ENCODE data around the gene SLX4IP. TPM values are rescaled to one million over a fixed set of nuclear protein-coding genes. Genes with fewer than 3 reads are reported as not detected.

Gene SLX4IP
- total RNA-seq, 1 experiment from 2014 or later, result 11.1 TPM

DNA sequence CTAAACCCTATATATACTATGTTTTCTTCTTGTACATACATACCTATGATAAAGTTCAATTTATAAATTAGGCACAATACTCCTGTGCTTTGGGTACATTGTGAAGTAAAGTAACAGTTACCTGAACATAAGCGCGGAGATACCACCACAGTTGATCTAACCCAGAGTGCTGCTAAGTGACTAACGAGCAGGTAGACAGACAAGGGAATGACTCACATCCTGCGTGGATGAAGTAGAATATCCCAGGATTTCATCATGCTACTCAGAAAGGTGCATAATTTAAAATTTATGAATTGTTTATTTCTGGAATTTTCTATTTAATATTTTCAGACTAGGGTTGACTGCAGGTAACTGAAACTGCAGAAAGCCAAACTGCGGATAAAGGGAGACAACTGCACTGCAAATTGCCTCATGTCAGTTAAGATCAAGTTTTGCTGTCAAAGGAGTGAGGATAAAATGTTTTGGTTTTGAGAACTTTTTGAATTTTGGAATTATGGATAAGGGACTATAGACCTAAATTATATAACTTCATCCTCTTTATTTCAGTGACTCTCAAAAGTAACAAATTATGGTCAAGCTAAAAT, 15.5 kb upstream of the SLX4IP start:
- H3K27me3 ChIP-seq (ENCODE audit: insufficient read depth, low read length), result no peaks in the 10 kb centered on the region
- peak overlapping the region in 1 of 2 experiments; percentile 1; a peak in 1 of 4 replicates for H3K4me3 ChIP-seq (replicated peaks in 1 of 2; ENCODE audit: low read depth in 1 of 2, low read length in 2 of 2)
- ChIA-PET RAD21 (ENCODE audit: low non-redundant PET in 1 of 2, low total read pairs in 2 of 2, uncharacterized antibody in 2 of 2, unreplicated experiment in 2 of 2) (no interaction called here), POLR2A (no interaction called here), CTCF (no interaction called here)
- 0 out of 2 replicates have a peak, but pooled peaks cover 2% of the 10 kb centered on the region for H4K20me1 ChIP-seq (ENCODE audit: insufficient read depth)
- ATAC-seq (peak; percentile 85), DNase-seq (ENCODE audit: low read depth, low spot score) (peak; percentile 76)
- H3K9me2 ChIP-seq (ENCODE audit: insufficient read depth), result no peaks in the 10 kb centered on the region
- intact Hi-C loops (cut with micrococcal nuclease), result no loop called here
- peak overlapping the region; percentile 42 for H3K4me2 ChIP-seq (ENCODE audit: low read length)
- peak overlapping the region; percentile 11; the same call in 1 of the 2 replicates for H3K9ac ChIP-seq (ENCODE audit: low read length)
- BruUV-seq (replicated peaks), result no TSS peak
- H2AFZ ChIP-seq (ENCODE audit: low read depth, low read length, poor library complexity, severe bottlenecking), result no peak overlapping the region
- peaks cover 96% of the 10 kb centered on the region for H3K79me2 ChIP-seq (ENCODE audit: insufficient read depth, low read length)
- peaks cover 0 to 2% of the 10 kb centered on the region in 2 experiments; a peak in 2 of 4 replicates for H3K36me3 ChIP-seq (ENCODE audit: control insufficient read depth in 1 of 2, insufficient read depth in 2 of 2, low read length in 2 of 2)
- H3K4me1 ChIP-seq (ENCODE audit: control insufficient read depth in 1 of 2, insufficient read depth in 2 of 2, low read length in 2 of 2), result peaks cover 28 to 39% of the 10 kb centered on the region in 2 experiments
- H3K27ac ChIP-seq (ENCODE audit: low read depth, low read length), result peak overlapping the region; percentile 47; the same call in 1 of the 2 replicates
- no peaks in the 10 kb centered on the region for H3K9me3 ChIP-seq (ENCODE audit: control insufficient read depth in 1 of 2, insufficient read depth in 1 of 2, low read depth in 1 of 2, low read length in 2 of 2)
- TF ChIP-seq, protein P1, sequence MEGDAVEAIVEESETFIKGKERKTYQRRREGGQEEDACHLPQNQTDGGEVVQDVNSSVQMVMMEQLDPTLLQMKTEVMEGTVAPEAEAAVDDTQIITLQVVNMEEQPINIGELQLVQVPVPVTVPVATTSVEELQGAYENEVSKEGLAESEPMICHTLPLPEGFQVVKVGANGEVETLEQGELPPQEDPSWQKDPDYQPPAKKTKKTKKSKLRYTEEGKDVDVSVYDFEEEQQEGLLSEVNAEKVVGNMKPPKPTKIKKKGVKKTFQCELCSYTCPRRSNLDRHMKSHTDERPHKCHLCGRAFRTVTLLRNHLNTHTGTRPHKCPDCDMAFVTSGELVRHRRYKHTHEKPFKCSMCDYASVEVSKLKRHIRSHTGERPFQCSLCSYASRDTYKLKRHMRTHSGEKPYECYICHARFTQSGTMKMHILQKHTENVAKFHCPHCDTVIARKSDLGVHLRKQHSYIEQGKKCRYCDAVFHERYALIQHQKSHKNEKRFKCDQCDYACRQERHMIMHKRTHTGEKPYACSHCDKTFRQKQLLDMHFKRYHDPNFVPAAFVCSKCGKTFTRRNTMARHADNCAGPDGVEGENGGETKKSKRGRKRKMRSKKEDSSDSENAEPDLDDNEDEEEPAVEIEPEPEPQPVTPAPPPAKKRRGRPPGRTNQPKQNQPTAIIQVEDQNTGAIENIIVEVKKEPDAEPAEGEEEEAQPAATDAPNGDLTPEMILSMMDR (IDR thresholded peaks at IDR 0.05 in 2 of 3, conservative IDR thresholded peaks at IDR 0.05 in 1 of 3; ENCODE audit: borderline replicate concordance in 1 of 3, insufficient read depth in 1 of 3, low read depth in 2 of 3, low read length in 2 of 3), result no peak
- TF ChIP-seq EZH2phosphoT487 (IDR thresholded peaks at IDR 0.05; ENCODE audit: borderline replicate concordance), result no peak
- TF ChIP-seq EGR1 (IDR thresholded peaks at IDR 0.05; ENCODE audit: low read depth), result no peak
- peak; percentile 87 for TF ChIP-seq FOSL1 (IDR thresholded peaks at IDR 0.05; ENCODE audit: low read depth)
- no peak for TF ChIP-seq POLR2A (IDR thresholded peaks at IDR 0.05; ENCODE audit: borderline replicate concordance, extremely low read depth, insufficient read depth, insufficient read length)
- peak; percentile 66 for TF ChIP-seq POLR2AphosphoS5 (IDR thresholded peaks at IDR 0.05; ENCODE audit: low read depth, low read length)
- TF ChIP-seq SRF (IDR thresholded peaks at IDR 0.05; ENCODE audit: low read depth), result peak; percentile 18; the same call in 1 of the 2 replicates
- TF ChIP-seq EZH2 (IDR thresholded peaks at IDR 0.05), result no peak
- TF ChIP-seq, protein P2, sequence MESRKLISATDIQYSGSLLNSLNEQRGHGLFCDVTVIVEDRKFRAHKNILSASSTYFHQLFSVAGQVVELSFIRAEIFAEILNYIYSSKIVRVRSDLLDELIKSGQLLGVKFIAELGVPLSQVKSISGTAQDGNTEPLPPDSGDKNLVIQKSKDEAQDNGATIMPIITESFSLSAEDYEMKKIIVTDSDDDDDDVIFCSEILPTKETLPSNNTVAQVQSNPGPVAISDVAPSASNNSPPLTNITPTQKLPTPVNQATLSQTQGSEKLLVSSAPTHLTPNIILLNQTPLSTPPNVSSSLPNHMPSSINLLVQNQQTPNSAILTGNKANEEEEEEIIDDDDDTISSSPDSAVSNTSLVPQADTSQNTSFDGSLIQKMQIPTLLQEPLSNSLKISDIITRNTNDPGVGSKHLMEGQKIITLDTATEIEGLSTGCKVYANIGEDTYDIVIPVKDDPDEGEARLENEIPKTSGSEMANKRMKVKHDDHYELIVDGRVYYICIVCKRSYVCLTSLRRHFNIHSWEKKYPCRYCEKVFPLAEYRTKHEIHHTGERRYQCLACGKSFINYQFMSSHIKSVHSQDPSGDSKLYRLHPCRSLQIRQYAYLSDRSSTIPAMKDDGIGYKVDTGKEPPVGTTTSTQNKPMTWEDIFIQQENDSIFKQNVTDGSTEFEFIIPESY (IDR thresholded peaks at IDR 0.05; ENCODE audit: extremely low read depth, insufficient replicate concordance, low read length), result no peak
- TF ChIP-seq YY1 (IDR thresholded peaks at IDR 0.05; ENCODE audit: extremely low read depth, insufficient replicate concordance, low read depth, low read length), result no peak
- TF ChIP-seq SP1 (IDR thresholded peaks at IDR 0.05; ENCODE audit: low read depth), result peak; percentile 67
- TF ChIP-seq ELF1 (IDR thresholded peaks at IDR 0.05; ENCODE audit: borderline replicate concordance, low read depth), result no peak
- TF ChIP-seq, protein P3, sequence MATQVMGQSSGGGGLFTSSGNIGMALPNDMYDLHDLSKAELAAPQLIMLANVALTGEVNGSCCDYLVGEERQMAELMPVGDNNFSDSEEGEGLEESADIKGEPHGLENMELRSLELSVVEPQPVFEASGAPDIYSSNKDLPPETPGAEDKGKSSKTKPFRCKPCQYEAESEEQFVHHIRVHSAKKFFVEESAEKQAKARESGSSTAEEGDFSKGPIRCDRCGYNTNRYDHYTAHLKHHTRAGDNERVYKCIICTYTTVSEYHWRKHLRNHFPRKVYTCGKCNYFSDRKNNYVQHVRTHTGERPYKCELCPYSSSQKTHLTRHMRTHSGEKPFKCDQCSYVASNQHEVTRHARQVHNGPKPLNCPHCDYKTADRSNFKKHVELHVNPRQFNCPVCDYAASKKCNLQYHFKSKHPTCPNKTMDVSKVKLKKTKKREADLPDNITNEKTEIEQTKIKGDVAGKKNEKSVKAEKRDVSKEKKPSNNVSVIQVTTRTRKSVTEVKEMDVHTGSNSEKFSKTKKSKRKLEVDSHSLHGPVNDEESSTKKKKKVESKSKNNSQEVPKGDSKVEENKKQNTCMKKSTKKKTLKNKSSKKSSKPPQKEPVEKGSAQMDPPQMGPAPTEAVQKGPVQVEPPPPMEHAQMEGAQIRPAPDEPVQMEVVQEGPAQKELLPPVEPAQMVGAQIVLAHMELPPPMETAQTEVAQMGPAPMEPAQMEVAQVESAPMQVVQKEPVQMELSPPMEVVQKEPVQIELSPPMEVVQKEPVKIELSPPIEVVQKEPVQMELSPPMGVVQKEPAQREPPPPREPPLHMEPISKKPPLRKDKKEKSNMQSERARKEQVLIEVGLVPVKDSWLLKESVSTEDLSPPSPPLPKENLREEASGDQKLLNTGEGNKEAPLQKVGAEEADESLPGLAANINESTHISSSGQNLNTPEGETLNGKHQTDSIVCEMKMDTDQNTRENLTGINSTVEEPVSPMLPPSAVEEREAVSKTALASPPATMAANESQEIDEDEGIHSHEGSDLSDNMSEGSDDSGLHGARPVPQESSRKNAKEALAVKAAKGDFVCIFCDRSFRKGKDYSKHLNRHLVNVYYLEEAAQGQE (IDR thresholded peaks at IDR 0.05; ENCODE audit: low read depth), result no peak
- TF ChIP-seq ZNF274 (IDR thresholded peaks at IDR 0.05; ENCODE audit: low read depth, low read length), result no peak
- no peak for TF ChIP-seq ZFX (IDR thresholded peaks at IDR 0.05)
- TF ChIP-seq RAD21 (IDR thresholded peaks at IDR 0.05; ENCODE audit: low read depth), result no peak
- peak; percentile 64; the same call in 1 of the 2 replicates for TF ChIP-seq CBX3 (IDR thresholded peaks at IDR 0.05; ENCODE audit: low read depth)
- peak; percentile 82 for TF ChIP-seq JUND (IDR thresholded peaks at IDR 0.05)
- TF ChIP-seq TCF7L2 (IDR thresholded peaks at IDR 0.05; ENCODE audit: borderline replicate concordance, extremely low read depth, insufficient read depth, insufficient read length), result no peak
- TF ChIP-seq, protein P4, sequence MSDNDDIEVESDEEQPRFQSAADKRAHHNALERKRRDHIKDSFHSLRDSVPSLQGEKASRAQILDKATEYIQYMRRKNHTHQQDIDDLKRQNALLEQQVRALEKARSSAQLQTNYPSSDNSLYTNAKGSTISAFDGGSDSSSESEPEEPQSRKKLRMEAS (IDR thresholded peaks at IDR 0.05), result peak; percentile 28; the same call in 1 of the 2 replicates

Measured in HCT116 (cell line).